GM18951 (cell line): ENCODE data around the gene C21orf58.

Experiments used
- POLR2A ChIP-seq: IDR thresholded peaks from 4 replicates; pipeline ENCODE4 v1.6.1; 2011; ENCODE audit warnings: mild to moderate bottlenecking; ENCODE audit not compliant: insufficient read length, insufficient read depth; ENCODE audit errors: extremely low read depth
- in situ Hi-C: fragments of 300-500 bp; cut with MboI; formaldehyde crosslinking; loops from one replicate; pipeline ENCODE4 v1.12.0; 2022; ENCODE audit warnings: low sequenced_read_pairs, mixed read lengths, inconsistent platforms; ENCODE audit not compliant: unreplicated experiment

C21orf58 gene

GRCh38 chr21:46265736-46266525 lies 57.7 kb downstream of the C21orf58 start:
- in situ Hi-C loops: no loop called here
- no peak for TF ChIP-seq POLR2A

DNA sequence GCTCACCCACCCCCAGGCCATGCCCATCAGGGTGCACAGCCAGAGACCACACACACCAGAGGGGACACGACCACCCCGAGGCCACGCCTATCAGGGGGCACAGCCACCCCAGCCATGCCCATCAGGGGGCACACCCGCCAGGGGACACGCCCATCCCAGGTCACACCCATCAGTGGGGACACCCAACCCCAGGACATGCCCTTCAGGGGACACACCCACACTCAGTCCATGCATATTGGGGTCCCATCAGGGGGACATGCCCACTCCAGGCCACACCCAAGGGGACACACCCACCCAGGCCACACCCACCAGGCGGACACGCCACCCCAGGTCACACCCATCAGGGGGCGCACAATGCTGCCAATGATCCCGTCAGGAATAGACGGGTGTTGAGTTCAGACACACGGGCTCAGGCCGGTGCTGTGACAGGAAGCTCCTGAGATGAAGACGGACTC lies 59.0 kb downstream of the C21orf58 start:
- in situ Hi-C loops: no loop called here
- TF ChIP-seq POLR2A: no peak

- TF ChIP-seq POLR2A: no peak
- in situ Hi-C loops: no loop called here
Measured at GRCh38 chr21:46264046-46264689, 59.5 kb downstream of the C21orf58 start.

DNA sequence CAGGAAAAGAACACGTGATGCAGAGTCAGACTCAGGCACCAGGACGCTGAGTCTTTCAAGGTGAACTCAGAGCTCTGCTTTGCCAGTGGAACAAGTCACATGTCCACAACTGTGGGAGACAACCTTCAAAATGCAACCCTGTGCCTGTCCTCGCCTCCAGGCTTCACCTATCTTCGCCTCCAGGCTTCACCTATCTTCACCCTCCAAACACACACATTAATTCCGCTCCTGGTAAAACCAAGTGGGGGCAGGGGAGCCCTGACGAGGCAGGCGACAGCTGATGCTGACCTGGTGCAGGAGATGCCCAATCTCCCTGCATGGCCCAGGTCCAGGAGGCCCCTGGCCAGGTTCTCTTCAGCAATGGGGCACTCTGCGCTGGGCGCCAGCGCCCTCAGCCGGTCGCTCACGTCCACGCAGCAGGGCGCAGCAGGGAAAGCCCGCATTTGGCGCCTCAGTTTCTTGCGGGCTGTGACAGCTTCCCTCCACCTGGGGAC lies 67.1 kb downstream of the C21orf58 start:
- no peak for TF ChIP-seq POLR2A
- in situ Hi-C loops: no loop called here

- no peak for TF ChIP-seq POLR2A
- in situ Hi-C loops: no loop called here
Measured at GRCh38 chr21:46255758-46256337, 67.8 kb downstream of the C21orf58 start.

DNA sequence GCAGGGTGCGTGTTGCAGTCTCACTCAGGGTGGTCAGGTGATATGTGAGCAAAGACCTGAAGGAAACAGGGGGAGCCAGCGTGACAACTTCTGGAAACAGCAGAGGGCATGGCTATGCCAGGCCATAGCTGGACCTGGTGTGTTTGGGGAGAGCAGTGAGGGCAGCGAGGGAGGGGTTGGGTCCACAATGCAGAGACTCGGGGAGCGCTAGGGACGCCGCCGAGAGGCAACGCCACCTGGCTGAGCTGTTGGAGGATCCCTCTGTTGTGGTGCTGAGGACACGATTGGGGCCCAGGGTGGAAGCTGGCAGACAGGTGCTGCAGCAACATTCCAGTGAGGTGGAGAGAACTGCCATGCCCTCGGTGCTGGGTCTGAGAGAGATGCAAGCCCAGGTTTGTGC lies 68.5 kb downstream of the C21orf58 start:
- in situ Hi-C loops: no loop called here
- TF ChIP-seq POLR2A: no peak

GRCh38 chr21:46254208-46254975 lies 69.3 kb downstream of the C21orf58 start:
- no peak for TF ChIP-seq POLR2A
- in situ Hi-C loops: no loop called here

DNA sequence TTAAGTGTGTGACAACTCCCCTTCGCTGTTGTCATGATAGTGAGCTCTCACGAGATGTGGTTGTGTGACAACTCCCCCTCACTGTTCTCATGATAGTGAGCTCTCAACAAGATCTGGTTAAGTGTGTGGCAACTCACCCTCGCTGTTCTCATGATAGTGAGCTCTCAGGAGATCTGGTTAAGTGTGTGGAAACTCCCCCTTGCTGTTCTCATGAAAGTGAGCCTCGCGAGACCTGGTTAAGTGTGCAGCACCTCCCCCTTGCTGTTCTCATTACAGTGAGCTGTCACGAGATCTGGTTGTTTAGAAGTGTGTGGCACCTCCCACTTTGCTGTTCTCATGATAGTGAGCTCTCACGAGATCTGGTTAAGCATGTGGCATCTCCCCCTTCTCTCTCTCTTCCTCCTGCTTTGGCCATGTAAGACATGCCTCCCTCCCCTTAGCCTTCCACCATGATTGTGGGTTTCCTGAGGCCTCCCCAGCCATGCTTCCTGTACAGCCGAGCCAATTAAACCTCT lies 70.0 kb downstream of the C21orf58 start:
- TF ChIP-seq POLR2A: peak; percentile 32
- in situ Hi-C loops: no loop called here

DNA sequence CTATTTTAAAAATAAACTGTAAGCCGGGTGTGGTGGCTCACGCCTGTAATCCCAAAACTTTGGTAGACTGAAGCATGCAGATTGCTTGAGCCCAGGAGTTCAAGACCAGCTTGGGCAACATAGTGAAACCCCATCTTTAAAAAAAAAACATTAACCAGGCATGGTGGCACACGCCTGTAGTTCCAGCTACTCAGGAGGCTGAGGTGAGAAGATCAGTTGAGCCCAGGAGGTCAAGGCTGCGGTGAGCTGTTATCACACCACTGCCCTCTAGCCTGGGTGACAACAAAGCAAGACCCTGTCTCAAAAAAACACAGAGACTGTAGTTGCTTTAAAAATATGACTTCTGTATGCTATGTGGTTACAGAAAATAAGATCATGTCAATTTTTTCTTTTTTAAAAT lies 70.8 kb downstream of the C21orf58 start:
- in situ Hi-C loops: no loop called here
- no peak for TF ChIP-seq POLR2A
